LNCAP (cell line): ENCODE results near the gene CACNA1B.

ENCODE experiments used
- CTCF ChIP-seq: fragments of 450-650 bp; IDR thresholded peaks from 2 replicates; pipeline ENCODE4 v1.5.1; 2017; ENCODE audit warnings: mild to moderate bottlenecking

CACNA1B gene

GRCh38 chr9:138075961-138076649 is 198.5 kb downstream of the CACNA1B start:
- TF ChIP-seq CTCF, result no peak

DNA sequence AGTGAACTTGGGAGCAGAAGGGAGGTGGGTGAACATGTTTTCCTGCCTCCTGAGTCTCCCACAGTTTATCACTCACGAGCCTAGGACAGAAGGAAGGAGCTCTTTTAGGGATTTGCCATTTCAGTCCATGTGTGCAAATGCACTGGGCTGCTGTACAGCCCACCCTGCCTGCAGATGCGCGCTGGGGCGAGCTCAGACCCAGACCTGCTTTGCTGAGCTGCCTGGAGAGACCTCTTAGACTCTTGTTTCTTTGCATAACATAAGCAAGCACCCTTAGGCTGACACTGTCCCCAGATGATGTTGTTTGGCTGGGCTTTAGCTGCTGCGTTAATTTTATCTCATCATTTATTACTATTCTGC is 199.0 kb downstream of the CACNA1B start:
- no peak for TF ChIP-seq CTCF

DNA sequence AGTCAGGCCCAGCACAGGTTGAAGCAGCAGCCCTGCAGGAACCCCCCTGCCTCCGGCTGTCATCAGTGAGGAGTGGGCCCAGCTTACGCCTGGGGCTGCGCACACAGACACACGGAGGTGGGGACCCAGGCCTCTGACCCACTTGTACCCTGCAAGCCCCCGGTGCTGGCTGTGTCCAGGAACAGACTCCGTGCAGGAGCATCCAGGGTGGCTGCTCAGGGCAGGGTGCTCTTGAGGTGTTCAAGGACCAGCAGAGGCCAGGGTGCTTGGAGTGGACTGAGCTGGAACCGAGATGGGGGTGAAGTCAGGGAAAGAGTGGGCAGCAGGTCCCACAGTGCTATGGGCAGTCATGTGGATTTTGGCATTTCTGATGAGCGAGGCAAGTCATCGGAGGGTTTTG is 199.5 kb downstream of the CACNA1B start:
- TF ChIP-seq CTCF, result no peak

GRCh38 chr9:138077898-138078540 is 200.4 kb downstream of the CACNA1B start:
- TF ChIP-seq CTCF, result no peak

GRCh38 chr9:138078846-138079245 is 201.3 kb downstream of the CACNA1B start:
- no peak for TF ChIP-seq CTCF

GRCh38 chr9:138080979-138081378 is 203.4 kb downstream of the CACNA1B start:
- no peak for TF ChIP-seq CTCF

DNA sequence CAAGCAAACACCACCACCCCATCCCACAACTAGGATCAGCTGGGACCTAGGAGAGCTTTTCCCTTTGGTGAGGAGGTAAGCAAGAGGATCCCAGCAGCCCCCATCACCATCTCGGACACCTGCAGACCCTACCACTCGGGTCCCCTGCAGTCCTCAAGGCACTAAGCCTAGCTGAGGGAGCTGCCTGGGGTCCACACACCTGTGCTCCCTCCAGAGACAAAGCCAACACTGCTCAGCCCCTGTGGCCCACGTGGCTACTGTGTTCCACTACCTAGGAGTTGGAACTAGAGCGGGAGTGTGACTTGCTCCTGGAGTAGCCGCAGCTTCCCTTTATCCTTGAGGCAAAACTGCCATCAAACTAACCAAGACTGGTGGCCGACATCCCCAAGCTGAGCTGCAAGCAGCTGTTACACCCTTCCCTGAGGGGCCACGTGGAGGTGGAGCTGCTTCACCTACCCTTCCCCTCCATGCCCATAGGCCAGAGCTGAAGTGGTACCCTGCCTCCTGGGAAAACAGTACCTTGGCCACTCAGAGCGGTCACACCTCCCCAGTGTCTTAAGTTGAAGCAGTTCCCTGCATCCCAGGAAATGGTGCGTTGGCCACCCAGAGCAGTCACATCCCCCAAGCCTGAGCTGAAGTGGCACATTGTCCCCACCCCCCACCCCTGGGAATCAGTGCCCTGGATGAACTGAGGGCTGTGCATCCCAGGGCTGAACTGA is 205.5 kb downstream of the CACNA1B start:
- no peak for TF ChIP-seq CTCF
